Common myeloid progenitor, CD34-positive (primary cell): ENCODE data around the gene FAF1.

Source experiments
- CTCF ChIA-PET: fragments of 350-600 bp; sonication (Branson Sonifier 250); formaldehyde crosslinking; loops from one replicate; lab custom pipeline; 2021; ENCODE audit warnings: antibody characterized with exemption; lab: Charles Lee
- POLR2A ChIA-PET: fragments of 350-600 bp; sonication (Branson Sonifier 250); formaldehyde crosslinking; loops from one replicate; lab custom pipeline; 2021; ENCODE audit warnings: antibody characterized with exemption; lab: Charles Lee
- DNase-seq, 3 donors: peaks; one replicate each; pipeline versions ENCODE4 v3.0.0 to v3.0.0-alpha.2; 2013
- H3K27ac ChIP-seq, 2 experiments: 1 replicate in 1 of 2; 2 replicates in 1 of 2; pipeline ENCODE4 v1.7.0; 2013; ENCODE audit warnings: inconsistent platforms in 2 of 2, low read length in 2 of 2, mild to moderate bottlenecking in 2 of 2, low read depth in 1 of 2, moderate library complexity in 1 of 2; ENCODE audit not compliant: severe bottlenecking in 2 of 2, insufficient read depth in 1 of 2, poor library complexity in 1 of 2
- H3K27me3 ChIP-seq, 5 experiments: replicated peaks in 2 of 5; 1 replicate in 3 of 5; 2 replicates in 2 of 5; pipeline versions ENCODE4 v1.6.1 to v1.7.0; 2013; ENCODE audit warnings: low read length in 4 of 5, mild to moderate bottlenecking in 2 of 5, moderate library complexity in 2 of 5, inconsistent platforms in 1 of 5; ENCODE audit not compliant: insufficient read depth in 5 of 5, control insufficient read depth in 4 of 5
- H3K36me3 ChIP-seq, 4 experiments: 1 replicate in 2 of 4; 2 replicates in 2 of 4; pipeline versions ENCODE4 v1.6.1 to v1.7.0; 2013; ENCODE audit warnings: low read length in 3 of 4, control low read depth in 1 of 4, mild to moderate bottlenecking in 1 of 4; ENCODE audit not compliant: control insufficient read depth in 4 of 4, insufficient read depth in 4 of 4
- H3K4me1 ChIP-seq, 4 experiments: 1 replicate in 3 of 4; 2 replicates in 1 of 4; pipeline versions ENCODE4 v1.6.1 to v1.7.1; 2013; ENCODE audit warnings: low read length in 3 of 4, mild to moderate bottlenecking in 3 of 4, control low read depth in 1 of 4, inconsistent platforms in 1 of 4, moderate library complexity in 1 of 4; ENCODE audit not compliant: control insufficient read depth in 4 of 4, insufficient read depth in 4 of 4; ENCODE audit errors: control extremely low read depth in 1 of 4
- H3K4me3 ChIP-seq, 7 experiments: 1 replicate in 4 of 7; 2 replicates in 3 of 7; pipeline versions ENCODE4 v1.5.1 to v1.7.0; 2013; ENCODE audit warnings: mild to moderate bottlenecking in 7 of 7, low read length in 6 of 7, moderate library complexity in 6 of 7, inconsistent platforms in 2 of 7, low read depth in 2 of 7, control low read depth in 1 of 7; ENCODE audit not compliant: insufficient read depth in 4 of 7, control insufficient read depth in 1 of 7; ENCODE audit errors: extremely low read depth in 1 of 7
- H3K9me3 ChIP-seq, 5 experiments: 1 replicate in 4 of 5; 2 replicates in 1 of 5; pipeline versions ENCODE4 v1.6.1 to v1.7.1; 2013; ENCODE audit warnings: low read length in 4 of 5, mild to moderate bottlenecking in 2 of 5, inconsistent platforms in 1 of 5, low read depth in 1 of 5, moderate library complexity in 1 of 5; ENCODE audit not compliant: control insufficient read depth in 4 of 5, insufficient read depth in 2 of 5; ENCODE audit errors: control extremely low read depth in 1 of 5
- WGBS: methylation state at CpG from one replicate; pipeline ENCODE4 v1.1.5; 2013; ENCODE audit not compliant: insufficient coverage; 5-methylcytosine and 5-hydroxymethylcytosine counted together

FAF1 gene

DNA sequence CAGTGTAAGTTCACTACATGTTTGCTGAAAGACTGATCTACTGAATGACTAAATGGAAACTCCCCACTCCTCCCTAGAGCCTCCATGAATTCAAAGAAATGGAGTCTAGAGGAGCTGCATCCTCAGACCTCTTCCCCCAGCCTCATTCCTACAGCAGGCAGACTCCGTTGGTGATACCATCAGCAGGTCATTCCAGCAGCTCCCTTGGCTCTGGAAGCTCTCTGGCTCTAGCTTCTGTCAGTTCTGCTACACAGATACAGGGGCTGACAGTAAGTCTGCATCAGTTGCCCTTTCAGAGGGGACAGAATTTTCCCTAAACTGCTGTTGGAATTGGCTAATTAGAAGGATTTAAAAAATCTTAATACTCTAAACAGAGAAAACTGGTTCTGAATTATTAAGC lies 505.2 kb downstream of the FAF1 start:
- no peak overlapping the region for H3K27ac ChIP-seq
- H3K4me1 ChIP-seq = peaks cover 6 to 16% (median 8%) of the 10 kb centered on the region in 4 experiments
- no peaks in the 10 kb centered on the region for H3K27me3 ChIP-seq
- 100% methylated on average over 1 of the region's 1 CpG for WGBS
- ChIA-PET POLR2A (no interaction called here), CTCF (interaction anchor here (0.9 kb wide), 1 partner anchor 17 kb away, joined by 3 read pairs; no protein-coding TSS in a partner anchor)
- no peaks in the 10 kb centered on the region for H3K9me3 ChIP-seq
- no peak for DNase-seq
- no peak overlapping the region for H3K4me3 ChIP-seq
- H3K36me3 ChIP-seq = peaks cover 0 to 8% (median 2%) of the 10 kb centered on the region in 4 experiments

DNA sequence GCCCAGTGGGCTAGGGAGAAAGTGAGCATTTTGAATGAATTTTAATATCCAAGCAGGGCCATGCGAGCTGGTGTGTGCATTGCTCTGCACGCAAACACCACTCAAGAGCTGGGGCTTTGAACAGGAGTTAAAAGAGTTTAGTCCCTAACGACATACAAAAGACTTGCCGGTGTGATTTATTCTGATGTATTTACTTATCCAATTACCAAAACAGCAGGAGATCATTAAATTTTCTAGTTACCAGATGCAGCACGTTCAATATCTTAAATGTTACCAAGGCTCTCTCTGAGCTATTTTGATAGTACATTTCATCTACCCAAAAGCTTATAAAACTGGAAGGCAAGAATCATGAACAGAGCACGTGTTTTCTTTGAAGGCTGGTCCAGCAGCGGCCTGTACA lies 506.8 kb downstream of the FAF1 start:
- ChIA-PET POLR2A (interaction anchor here (0.6 kb wide), 1 partner anchor 78 kb away, joined by 3 read pairs; no protein-coding TSS in a partner anchor), CTCF (no interaction called here)
- Histone ChIP-seq H3K9me3 (no peaks in the 10 kb centered on the region), H3K27ac (no peak overlapping the region), H3K4me3 (no peak overlapping the region), H3K4me1 (peaks cover 0 to 4% (median 2%) of the 10 kb centered on the region in 4 experiments), H3K36me3 (peaks cover 0 to 8% (median 2%) of the 10 kb centered on the region in 4 experiments), H3K27me3 (no peaks in the 10 kb centered on the region)
- DNase-seq = no peak
- WGBS = 97% methylated on average over 4 of the region's 7 CpGs

DNA sequence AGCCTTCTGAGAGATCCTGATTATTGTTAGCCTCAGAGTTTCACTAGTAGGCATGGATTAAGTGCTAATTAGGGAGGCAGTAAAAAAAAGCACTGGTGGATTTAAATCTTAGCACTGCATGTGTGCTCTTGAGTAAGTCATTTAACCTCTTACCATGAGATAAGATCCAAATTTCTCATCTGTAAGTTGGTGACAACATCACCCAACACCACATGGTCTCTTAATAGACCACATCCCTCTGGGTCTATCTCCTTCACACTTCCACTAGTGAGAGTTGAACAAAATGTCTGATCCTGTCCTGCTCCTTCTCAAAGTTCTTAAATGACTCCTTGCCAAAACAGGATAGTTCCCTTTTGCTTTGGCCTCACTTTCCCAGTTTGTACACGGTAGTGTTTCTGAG lies 507.4 kb downstream of the FAF1 start:
- DNase-seq = no peak
- no peaks in the 10 kb centered on the region for H3K4me1 ChIP-seq
- no peaks in the 10 kb centered on the region for H3K27me3 ChIP-seq
- ChIA-PET POLR2A (interaction anchor here (0.5 kb wide), 1 partner anchor 1099 kb away, joined by 4 read pairs; no protein-coding TSS in a partner anchor), CTCF (no interaction called here)
- no peak overlapping the region for H3K27ac ChIP-seq
- H3K36me3 ChIP-seq = peaks cover 0 to 8% (median 2%) of the 10 kb centered on the region in 4 experiments
- WGBS = 100% methylated on average over 1 of the region's 1 CpG
- no peaks in the 10 kb centered on the region for H3K9me3 ChIP-seq
- H3K4me3 ChIP-seq = no peak overlapping the region

DNA sequence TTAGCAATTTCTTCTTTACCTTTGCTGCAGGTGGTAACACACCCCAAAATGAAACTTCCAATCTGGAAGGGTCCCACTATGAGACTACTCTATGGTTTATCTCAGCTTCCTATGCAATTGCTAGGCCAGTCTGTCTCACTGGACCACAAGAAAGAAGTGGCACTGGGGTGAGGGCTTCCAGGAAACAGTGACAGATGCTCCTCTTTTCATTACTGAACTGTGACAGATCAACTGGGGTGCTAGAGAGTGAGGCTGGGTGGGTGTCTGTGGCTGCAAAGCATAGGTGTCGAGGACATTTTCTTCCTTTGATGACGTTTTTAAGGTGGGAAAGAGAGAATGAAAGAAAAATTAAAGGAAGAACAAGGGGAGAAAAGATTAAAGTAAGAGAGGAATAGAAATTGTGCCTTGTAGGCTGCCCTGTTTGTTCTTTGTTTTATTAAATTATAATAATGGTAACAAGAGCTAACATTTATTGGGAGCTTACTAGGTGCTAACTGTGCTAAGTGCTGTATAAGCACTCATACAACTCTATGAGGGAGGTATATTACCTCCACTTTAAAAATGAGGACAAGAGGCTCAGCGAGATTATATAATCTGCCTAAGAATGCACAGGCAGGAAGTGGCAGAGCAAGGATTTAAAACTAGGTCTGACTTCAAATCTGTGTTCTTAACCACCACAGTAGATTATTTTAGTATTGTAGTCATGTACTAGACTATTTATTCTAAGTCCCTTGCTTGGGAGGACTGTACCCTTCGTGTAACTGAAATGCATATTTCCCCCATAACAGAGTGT lies 509.0 kb downstream of the FAF1 start:
- Histone ChIP-seq H3K27ac (no peak overlapping the region), H3K27me3 (no peaks in the 10 kb centered on the region), H3K4me1 (no peaks in the 10 kb centered on the region), H3K36me3 (peaks cover 0 to 8% (median 2%) of the 10 kb centered on the region in 4 experiments), H3K4me3 (no peak overlapping the region), H3K9me3 (no peaks in the 10 kb centered on the region)
- CTCF ChIA-PET = no interaction called here
- WGBS = 100% methylated on average over 3 of the region's 4 CpGs
- POLR2A ChIA-PET = no interaction called here
- no peak for DNase-seq

DNA sequence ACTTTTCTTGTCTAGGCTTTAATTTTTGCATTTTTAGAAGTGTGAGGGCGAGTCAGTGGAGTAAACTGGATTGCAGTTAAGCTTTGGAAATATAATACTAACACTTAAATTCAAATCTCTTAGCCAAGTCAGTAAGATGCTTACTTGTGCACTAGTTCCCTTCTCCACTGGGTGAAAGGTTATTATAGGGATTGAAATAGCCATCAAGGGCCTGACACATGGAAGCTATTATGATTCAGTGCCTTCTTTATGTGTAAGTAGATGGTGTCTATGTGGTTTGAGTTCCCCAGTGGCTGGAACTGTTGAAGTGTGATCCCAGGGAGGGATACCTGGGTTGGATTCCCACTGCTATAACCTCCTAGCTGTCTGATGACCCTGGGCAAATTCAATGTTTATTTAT lies 512.1 kb downstream of the FAF1 start:
- peaks cover 0 to 7% (median under 1%) of the 10 kb centered on the region in 4 experiments for H3K36me3 ChIP-seq
- no peak overlapping the region for H3K4me3 ChIP-seq
- no peak for DNase-seq
- POLR2A ChIA-PET = no interaction called here
- WGBS = no CpG with 5 or more reads among the region's 1 CpG
- no peaks in the 10 kb centered on the region for H3K9me3 ChIP-seq
- no peaks in the 10 kb centered on the region for H3K4me1 ChIP-seq
- CTCF ChIA-PET = interaction anchor here (0.8 kb wide), 1 partner anchor 12 kb away, joined by 4 read pairs; no protein-coding TSS in a partner anchor
- H3K27me3 ChIP-seq = no peaks in the 10 kb centered on the region
- H3K27ac ChIP-seq = no peak overlapping the region

DNA sequence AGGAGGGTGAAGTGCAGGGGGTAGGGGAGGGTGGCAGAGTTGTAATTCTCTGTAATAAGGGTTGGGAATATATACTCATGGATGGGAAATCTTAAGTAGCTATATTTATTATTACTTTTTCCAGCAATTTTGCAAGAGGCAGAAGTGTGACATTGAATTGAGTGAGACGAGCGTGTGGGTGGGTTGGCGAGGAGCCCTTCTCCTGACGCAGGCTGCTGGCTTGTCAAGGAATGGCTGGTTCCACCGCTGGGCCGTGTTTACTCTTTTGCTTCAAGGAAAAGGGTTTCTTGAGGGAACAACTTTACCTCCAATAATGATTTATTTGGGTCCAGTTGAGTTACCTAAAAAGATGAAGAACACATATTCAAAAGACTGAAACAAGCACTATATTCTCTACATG lies 518.9 kb downstream of the FAF1 start:
- 95% methylated on average over 6 of the region's 6 CpGs for WGBS
- Histone ChIP-seq H3K4me3 (no peak overlapping the region), H3K9me3 (no peaks in the 10 kb centered on the region), H3K27ac (no peak overlapping the region), H3K36me3 (peaks cover 3 to 21% (median 11%) of the 10 kb centered on the region in 4 experiments), H3K4me1 (no peaks in the 10 kb centered on the region), H3K27me3 (no peaks in the 10 kb centered on the region)
- ChIA-PET POLR2A (no interaction called here), CTCF (no interaction called here)
- DNase-seq = no peak

DNA sequence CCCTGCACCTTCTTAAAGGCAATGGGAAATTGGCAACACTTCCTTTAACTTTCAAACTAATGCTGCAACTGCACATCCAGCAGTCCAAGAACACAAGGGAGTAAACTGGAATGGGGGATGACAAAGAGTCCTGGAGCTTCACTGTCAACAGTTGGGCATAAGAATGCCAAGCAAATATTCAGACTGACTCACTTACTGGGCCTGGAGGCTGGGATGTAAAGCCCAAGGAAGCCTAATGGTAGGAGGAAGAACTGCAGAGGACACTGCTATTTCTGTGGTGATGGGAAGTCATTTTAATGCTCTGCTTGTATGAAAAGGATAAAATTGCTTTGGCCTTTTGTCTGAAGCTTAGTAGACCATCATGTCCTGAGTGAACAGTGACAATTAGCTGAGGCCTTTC lies 521.1 kb downstream of the FAF1 start:
- H3K36me3 ChIP-seq = peaks cover 3 to 21% (median 9%) of the 10 kb centered on the region in 4 experiments
- POLR2A ChIA-PET = no interaction called here
- H3K4me1 ChIP-seq = no peaks in the 10 kb centered on the region
- no peak overlapping the region for H3K27ac ChIP-seq
- CTCF ChIA-PET = interaction anchor here (1.0 kb wide), 1 partner anchor 9 kb away, joined by 3 read pairs; no protein-coding TSS in a partner anchor
- no peaks in the 10 kb centered on the region for H3K9me3 ChIP-seq
- no peak overlapping the region for H3K4me3 ChIP-seq
- DNase-seq = no peak
- H3K27me3 ChIP-seq = peaks cover 0 to 6% (median 0%) of the 10 kb centered on the region in 5 experiments
